ENCODE data around the gene PDPK1.
A peak's percentile ranks its signal among the peaks of the same experiment; 100 is the strongest.
"Not testable (repeated sequence)": the region's sequence is repeated elsewhere in the genome, so short reads cannot be mapped to it uniquely, and the experiment has no call there.

PDPK1 gene

DNA sequence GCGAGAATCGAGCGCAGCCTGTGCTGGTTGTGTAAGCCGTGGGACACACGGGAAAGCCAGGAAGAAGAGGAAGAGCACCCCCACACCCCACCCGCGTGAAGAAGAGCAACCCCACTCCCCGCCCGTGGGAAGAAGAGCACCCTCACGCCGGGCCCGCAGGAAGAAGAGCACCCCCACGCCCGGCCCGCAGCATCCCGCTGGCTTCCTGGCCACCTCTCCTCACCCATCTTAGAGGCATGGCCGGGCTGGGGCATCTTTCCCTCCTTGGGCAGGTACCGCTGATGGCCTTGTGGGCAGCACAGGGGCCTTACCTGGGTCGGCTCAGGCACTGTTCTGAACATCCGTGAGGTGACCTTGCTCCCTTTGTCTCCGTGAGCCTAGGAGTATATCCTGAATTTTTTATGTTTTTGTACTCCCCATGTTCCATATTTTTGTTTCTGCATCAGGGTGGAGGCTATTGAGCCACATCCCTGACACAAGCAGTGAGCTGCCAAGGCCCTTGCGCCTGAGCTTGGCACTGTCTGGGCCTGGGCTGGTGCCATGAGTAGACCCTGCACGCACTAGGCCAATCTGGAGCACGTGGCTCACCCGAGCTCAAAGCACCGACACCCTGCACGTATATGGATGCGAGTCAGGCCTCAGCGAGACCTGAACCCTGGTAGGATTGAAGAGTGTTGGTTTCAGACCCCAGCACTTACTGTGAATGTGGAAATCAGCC lies 73.1 kb downstream of the PDPK1 start:
- TF ChIP-seq ZFP3 (CRISPR knock-in tag; IDR thresholded peaks at IDR 0.05) = no peak
- TF ChIP-seq BACH2 (CRISPR knock-in tag; IDR thresholded peaks at IDR 0.05; ENCODE audit: borderline replicate concordance) = no peak
- no peak for TF ChIP-seq ZFP30 (CRISPR knock-in tag; IDR thresholded peaks at IDR 0.05)
- TF ChIP-seq CSDC2 (CRISPR knock-in tag; IDR thresholded peaks at IDR 0.05) = no peak
- no peak for TF ChIP-seq ZNF565 (CRISPR knock-in tag; conservative IDR thresholded peaks at IDR 0.05; ENCODE audit: low read depth)
- TF ChIP-seq, protein P1, sequence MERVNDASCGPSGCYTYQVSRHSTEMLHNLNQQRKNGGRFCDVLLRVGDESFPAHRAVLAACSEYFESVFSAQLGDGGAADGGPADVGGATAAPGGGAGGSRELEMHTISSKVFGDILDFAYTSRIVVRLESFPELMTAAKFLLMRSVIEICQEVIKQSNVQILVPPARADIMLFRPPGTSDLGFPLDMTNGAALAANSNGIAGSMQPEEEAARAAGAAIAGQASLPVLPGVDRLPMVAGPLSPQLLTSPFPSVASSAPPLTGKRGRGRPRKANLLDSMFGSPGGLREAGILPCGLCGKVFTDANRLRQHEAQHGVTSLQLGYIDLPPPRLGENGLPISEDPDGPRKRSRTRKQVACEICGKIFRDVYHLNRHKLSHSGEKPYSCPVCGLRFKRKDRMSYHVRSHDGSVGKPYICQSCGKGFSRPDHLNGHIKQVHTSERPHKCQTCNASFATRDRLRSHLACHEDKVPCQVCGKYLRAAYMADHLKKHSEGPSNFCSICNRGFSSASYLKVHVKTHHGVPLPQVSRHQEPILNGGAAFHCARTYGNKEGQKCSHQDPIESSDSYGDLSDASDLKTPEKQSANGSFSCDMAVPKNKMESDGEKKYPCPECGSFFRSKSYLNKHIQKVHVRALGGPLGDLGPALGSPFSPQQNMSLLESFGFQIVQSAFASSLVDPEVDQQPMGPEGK (CRISPR knock-in tag; IDR thresholded peaks at IDR 0.05; ENCODE audit: borderline replicate concordance) = no peak
- TF ChIP-seq SNAI2 (CRISPR knock-in tag; IDR thresholded peaks at IDR 0.05) = no peak
- TF ChIP-seq TCF4 (CRISPR knock-in tag; IDR thresholded peaks at IDR 0.05; ENCODE audit: borderline replicate concordance) = no peak
- TF ChIP-seq, protein P2, sequence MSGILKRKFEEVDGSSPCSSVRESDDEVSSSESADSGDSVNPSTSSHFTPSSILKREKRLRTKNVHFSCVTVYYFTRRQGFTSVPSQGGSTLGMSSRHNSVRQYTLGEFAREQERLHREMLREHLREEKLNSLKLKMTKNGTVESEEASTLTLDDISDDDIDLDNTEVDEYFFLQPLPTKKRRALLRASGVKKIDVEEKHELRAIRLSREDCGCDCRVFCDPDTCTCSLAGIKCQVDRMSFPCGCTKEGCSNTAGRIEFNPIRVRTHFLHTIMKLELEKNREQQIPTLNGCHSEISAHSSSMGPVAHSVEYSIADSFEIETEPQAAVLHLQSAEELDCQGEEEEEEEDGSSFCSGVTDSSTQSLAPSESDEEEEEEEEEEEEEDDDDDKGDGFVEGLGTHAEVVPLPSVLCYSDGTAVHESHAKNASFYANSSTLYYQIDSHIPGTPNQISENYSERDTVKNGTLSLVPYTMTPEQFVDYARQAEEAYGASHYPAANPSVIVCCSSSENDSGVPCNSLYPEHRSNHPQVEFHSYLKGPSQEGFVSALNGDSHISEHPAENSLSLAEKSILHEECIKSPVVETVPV (CRISPR knock-in tag; IDR thresholded peaks at IDR 0.05) = no peak
- TF ChIP-seq ZNF70 (CRISPR knock-in tag; IDR thresholded peaks at IDR 0.05) = no peak
- TF ChIP-seq TOX (CRISPR knock-in tag; IDR thresholded peaks at IDR 0.05; ENCODE audit: borderline replicate concordance) = no peak
- ATAC-seq = no peak

DNA sequence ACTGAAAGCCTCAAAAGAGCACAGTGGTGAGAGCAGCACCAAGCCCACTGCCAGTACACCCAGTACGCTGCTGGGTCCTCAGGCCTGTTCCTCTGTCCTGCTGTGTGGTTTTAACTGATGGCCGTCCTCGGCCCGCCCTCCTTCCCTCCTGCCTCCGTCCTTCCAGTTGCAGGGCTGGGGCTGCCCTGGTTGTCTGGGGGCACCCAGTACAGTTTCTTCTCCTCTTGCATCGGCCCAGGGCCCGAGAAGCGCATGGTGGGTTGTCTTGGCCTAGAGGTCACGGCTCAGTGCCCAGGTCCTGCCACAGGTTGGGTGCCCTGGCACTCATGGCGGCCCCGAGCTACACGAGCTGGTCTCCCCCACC lies 73.7 kb downstream of the PDPK1 start:
- ATAC-seq = no peak
- TF ChIP-seq, protein P3, sequence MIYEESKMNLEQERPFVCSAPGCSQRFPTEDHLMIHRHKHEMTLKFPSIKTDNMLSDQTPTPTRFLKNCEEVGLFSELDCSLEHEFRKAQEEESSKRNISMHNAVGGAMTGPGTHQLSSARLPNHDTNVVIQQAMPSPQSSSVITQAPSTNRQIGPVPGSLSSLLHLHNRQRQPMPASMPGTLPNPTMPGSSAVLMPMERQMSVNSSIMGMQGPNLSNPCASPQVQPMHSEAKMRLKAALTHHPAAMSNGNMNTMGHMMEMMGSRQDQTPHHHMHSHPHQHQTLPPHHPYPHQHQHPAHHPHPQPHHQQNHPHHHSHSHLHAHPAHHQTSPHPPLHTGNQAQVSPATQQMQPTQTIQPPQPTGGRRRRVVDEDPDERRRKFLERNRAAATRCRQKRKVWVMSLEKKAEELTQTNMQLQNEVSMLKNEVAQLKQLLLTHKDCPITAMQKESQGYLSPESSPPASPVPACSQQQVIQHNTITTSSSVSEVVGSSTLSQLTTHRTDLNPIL (CRISPR knock-in tag; IDR thresholded peaks at IDR 0.05; ENCODE audit: low read depth) = no peak

DNA sequence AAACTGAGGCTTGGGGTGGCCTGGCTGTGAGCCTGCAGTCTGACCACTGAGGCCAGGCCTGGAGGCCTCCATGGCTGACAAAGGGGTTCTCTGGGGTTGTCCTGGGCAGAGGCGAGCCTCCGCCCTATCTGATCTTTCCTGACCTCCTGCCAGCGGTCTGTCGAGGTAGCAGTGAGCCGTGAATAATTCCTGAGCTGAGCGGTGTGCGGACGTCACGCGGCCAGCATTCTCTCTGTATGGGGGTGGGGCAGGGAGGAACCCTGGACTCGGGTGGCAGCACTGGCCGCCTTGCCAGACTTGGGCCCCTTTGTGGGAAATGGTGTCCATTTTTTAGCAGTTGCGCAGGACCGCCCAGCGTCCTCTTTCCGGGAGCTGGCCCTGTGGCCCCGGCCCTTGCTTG lies 74.1 kb downstream of the PDPK1 start:
- ATAC-seq = not testable (repeated sequence)

DNA sequence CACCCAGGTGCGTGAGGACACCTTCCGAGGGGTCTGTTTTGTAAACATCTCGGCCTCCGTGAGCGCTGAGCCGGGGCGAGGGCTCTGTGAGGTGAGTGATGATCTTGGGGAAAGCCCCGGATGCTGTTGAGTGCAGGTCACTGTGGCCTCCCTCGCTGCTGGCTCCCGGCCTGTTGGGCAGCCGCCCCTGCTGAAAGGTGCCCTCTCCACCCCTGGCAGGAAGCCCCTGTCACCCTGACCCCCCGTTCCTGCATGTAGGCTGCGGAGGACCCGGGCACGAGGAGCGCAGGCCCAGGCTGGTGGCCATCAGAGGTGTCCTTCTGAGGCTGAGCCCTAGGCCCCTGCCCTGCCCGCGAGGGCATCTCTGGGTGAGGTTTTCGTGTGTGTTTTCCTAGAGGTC lies 75.4 kb downstream of the PDPK1 start:
- ATAC-seq = not testable (repeated sequence)

DNA sequence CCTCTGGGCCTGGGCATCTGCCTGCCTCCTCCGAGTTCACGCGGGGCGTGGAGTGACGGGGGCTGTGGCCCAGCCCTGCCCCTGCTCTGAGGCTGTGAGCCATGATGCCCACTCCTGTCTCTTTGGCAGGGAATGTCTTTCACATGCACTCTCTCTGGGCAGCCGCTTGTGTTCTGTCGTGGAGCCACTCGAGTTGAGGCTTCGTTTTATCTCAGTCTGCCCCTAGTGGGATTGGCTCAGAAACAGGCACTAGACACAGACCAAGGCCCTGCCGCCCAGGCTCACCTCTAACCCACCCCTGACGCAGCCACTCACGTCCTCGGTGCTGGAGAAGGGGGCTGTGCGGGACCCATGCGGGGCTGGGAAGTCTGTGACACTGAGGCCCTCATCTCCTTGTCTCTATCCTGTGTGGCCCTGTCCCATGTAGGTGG lies 77.0 kb downstream of the PDPK1 start:
- no peak for ATAC-seq
- TF ChIP-seq ESRRG (CRISPR knock-in tag; IDR thresholded peaks at IDR 0.05) (no peak), TCF4 (CRISPR knock-in tag; IDR thresholded peaks at IDR 0.05; ENCODE audit: borderline replicate concordance) (no peak), TOX (CRISPR knock-in tag; IDR thresholded peaks at IDR 0.05; ENCODE audit: borderline replicate concordance) (no peak), GLIS3 (CRISPR knock-in tag; IDR thresholded peaks at IDR 0.05) (no peak), ZFP3 (CRISPR knock-in tag; IDR thresholded peaks at IDR 0.05) (no peak), ARNTL (CRISPR knock-in tag; IDR thresholded peaks at IDR 0.05; ENCODE audit: borderline replicate concordance, low read depth) (no peak)

DNA sequence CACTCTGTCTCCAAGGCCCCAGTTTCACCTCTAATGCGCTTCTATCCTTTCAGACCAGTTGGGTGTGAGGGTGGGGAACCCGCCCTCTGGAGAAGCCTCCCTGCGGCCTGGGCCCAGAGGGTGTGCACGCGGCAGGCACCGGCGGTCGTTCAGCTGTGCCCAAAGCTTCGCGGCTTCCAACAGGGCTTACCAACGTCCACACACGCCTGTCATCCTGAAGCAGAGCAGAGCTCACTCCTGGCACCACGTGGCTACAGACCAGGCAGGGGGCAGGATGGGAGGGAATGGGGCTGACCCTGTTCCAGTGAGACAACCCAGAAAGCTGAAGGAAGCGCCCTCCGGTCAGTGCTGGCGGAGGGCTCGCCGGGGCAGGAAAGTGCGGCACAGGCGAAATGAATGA lies 81.1 kb downstream of the PDPK1 start:
- ATAC-seq = not testable (repeated sequence)

DNA sequence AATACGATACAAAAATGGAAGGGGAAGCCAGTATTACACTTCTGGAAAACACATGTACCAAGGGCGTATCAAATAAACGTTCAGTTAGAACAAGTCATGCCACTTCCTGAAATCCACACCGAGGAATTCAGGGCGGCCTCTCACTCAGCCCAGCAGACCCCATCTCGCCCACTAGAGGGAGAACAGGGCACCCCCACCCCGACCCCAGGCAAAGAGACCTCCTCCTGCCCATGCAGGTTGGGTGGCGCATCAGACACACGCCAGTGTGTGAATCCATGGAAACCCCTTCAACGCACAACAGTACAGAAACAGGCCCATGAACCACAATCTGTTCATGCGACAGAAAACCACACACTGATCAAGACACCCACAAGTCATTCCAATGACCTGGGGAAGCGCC lies 81.8 kb downstream of the PDPK1 start:
- peak; percentile 41; the same call in 2 of the 3 replicates for ATAC-seq

DNA sequence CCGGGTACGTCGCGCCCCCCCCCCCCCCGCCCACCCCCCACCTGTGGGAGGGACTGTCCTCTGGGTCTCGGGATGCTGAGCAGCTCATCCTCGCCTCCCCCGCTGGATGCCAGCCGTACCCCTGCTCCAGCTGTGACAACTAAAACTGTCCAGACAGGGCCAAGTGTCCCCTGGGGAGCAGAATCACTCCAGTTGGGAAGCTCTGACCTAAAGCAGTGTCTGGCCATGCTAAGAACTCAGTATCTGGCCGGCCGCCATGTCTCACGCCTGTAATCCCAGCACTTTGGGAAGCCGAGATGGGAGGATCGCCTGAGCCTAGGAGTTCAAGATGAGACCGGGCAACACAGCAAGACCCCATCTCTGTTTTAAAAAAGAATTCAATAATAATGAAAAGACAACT lies 83.0 kb downstream of the PDPK1 start:
- ATAC-seq = not testable (repeated sequence)

DNA sequence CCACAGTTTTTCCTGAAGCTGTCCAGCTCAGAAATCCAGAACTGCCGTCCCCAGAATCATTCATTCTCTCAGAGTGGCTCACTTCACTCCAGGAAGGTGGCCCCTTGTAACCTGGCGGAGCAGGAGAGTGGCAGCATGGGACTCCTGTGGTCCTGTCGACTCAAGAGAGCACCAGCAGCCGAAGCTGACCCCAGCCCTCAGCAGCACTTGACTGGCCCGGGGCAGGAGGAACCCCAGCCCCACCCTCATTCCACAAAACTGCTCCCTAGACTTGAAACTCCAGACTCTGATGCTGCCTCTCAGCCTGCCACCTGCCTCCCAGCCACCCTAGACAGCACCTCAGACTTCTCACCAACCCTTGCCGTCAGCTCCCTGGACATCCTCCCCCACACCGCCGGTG lies 83.6 kb downstream of the PDPK1 start:
- not testable (repeated sequence) for ATAC-seq

DNA sequence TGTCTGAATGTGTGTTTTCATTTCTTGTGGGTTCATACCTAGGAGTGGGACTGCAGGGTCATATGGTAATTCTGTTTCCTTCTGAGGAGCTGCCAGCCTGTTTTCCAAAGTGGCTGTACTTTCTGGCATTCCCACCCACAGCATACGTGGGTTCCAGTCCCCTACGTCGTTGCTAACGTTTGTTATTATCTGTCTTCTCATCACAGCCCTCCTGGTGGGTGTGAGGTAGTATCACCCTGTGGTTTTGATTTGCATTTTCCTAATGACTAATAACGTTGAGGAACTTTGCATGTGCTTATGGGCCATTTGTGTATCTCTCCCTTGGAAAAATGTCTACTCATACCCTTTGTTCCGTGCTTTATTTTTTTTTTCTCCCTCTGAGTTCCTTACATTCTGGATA lies 89.3 kb downstream of the PDPK1 start:
- ATAC-seq = not testable (repeated sequence)

DNA sequence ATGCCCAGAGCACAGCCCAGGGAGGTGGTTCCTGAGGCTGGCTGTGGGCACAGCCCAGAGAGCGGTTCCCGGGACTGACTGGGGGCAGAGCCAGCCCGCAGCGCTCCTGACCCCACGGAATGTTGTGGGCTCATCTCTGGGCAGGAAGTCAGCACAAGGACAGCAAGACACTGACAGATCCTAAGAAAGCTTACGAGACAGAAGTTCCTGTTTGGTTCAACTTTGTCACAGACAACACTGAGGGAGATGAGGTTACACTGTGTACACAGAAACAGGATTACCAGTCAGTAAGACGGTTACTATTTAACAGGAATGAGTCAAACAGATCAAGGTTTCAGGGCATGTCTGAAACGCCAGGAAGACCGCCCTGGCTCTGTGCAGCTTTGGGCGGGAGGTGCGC lies 93.4 kb downstream of the PDPK1 start:
- ATAC-seq = not testable (repeated sequence)

DNA sequence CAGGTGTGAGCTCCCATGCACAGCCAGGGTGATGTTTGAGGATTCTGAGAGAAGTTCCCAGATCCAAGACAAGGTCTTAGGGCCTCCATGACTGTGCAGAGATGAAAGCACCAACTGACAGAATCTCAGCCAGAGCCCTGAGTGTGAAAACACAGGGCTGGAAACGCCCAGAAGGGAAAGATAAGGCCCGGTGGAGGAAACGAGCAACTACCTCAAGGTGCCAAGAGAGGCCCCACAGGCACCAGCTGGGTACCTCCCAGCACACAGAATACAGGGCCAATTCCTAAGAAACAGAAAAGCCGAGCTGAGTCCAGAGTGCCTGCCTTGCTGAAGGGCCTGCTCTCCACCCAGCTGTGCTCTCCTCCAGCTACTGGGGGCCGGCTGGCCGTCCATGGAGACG lies 94.5 kb downstream of the PDPK1 start:
- not testable (repeated sequence) for ATAC-seq

DNA sequence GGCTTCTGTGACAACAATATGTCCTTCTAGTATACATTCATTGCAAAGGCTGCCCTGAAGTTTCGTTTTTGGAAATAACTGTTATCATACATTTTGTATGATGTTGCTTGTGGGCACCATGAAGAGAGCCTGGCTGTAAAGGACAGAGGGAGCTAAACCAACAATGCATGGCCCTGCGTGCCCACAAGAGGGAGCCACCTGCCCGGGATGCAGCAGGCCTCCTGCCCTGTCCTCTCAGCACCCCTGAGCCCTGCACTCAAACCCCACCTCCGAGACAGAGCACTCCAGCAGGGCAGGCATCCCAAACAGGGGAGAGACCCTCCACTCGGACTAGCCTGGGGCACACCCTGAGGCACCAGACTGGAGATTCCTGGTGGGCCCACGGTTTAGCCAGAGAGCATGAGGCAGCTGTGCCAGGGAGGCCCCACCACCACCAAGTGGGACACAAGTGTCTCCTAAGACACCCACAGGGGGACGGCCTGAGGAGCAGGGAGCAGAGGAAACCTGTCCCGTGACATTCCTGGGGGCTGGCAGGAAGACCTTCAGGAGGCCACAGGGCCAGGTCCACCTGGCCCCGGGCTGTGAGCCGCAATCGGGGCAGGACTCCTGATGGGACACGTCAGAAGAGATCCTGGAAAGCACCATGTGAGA lies 101.4 kb downstream of the PDPK1 start:
- ATAC-seq = peak; percentile 82

DNA sequence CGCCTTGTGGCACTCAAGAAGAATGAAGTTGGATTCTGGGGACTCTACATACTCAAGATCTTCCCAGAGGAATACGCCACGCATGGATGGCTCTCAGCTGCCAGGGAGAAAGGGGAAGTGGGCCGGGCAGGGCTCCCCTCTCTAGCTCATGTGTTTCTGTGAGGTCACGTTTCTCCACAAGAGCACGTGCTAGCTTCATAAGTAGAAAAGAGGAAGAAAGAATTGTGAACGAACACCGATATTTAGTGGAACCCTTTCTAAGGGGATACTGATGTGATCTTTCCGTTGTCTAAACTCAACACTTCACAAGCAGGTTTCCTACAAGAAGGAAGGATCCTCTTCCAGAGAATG lies 101.9 kb downstream of the PDPK1 start:
- not testable (repeated sequence) for ATAC-seq
